ENCODE measurements around the gene KCTD2.

GRCh38 chr17:75091855-75092327, 44.9 kb downstream of the KCTD2 start:
- TF ChIP-seq CTCF (IDR thresholded peaks at IDR 0.05) (no peak), POLR2A (IDR thresholded peaks at IDR 0.05) (no peak)

Measured in lower leg skin (tissue), 3 donors.